HEK293 (cell line): ENCODE data around the gene PPP1R3E.

ENCODE experiments used
- ATF2 ChIP-seq: fragments of 450-650 bp; formaldehyde crosslinking; IDR thresholded peaks from 2 replicates; pipeline ENCODE4 v1.5.1; 2016; ENCODE audit warnings: missing biosample characterization, missing genetic modification characterization, low read depth
- BCL11B ChIP-seq: fragments of 450-650 bp; formaldehyde crosslinking; IDR thresholded peaks from 2 replicates; pipeline ENCODE4 v1.5.1; 2016; ENCODE audit warnings: low read depth, missing biosample characterization, missing genetic modification characterization
- BCL6B ChIP-seq: fragments of 450-650 bp; formaldehyde crosslinking; IDR thresholded peaks from 2 replicates; pipeline ENCODE4 v1.5.1; 2017; ENCODE audit warnings: missing biosample characterization, missing genetic modification characterization
- EGR2 ChIP-seq: fragments of 450-650 bp; formaldehyde crosslinking; IDR thresholded peaks from 2 replicates; pipeline ENCODE4 v1.5.1; 2016; ENCODE audit warnings: low read depth, missing biosample characterization, missing genetic modification characterization
- FEZF1 ChIP-seq: fragments of 450-650 bp; formaldehyde crosslinking; IDR thresholded peaks from 2 replicates; pipeline ENCODE4 v1.5.1; 2016; ENCODE audit warnings: missing biosample characterization, missing genetic modification characterization
- GLIS1 ChIP-seq: fragments of 450-650 bp; formaldehyde crosslinking; IDR thresholded peaks from 2 replicates; pipeline ENCODE4 v1.5.1; 2016; ENCODE audit warnings: missing biosample characterization, missing genetic modification characterization
- HOXD13 ChIP-seq: sonication (generic); formaldehyde crosslinking; IDR thresholded peaks from 2 replicates; pipeline ENCODE4 v1.8.0; 2022; ENCODE audit warnings: missing genetic modification reagents, borderline replicate concordance
- IKZF3 ChIP-seq: fragments of 450-650 bp; IDR thresholded peaks from 2 replicates; pipeline ENCODE4 v1.5.0; 2018; ENCODE audit warnings: missing biosample characterization, mild to moderate bottlenecking, missing genetic modification characterization, moderate library complexity
- KLF17 ChIP-seq: fragments of 450-650 bp; formaldehyde crosslinking; IDR thresholded peaks from 2 replicates; pipeline ENCODE4 v1.5.1; 2016; ENCODE audit warnings: missing biosample characterization, missing genetic modification characterization
- PRDM6 ChIP-seq: fragments of 450-650 bp; formaldehyde crosslinking; IDR thresholded peaks from 2 replicates; pipeline ENCODE4 v1.5.1; 2017; ENCODE audit warnings: missing biosample characterization, missing genetic modification characterization
- SP7 ChIP-seq: fragments of 450-650 bp; formaldehyde crosslinking; IDR thresholded peaks from 2 replicates; pipeline ENCODE4 v1.5.1; 2016; ENCODE audit warnings: missing biosample characterization, missing genetic modification characterization
- TRIM28 ChIP-seq: IDR thresholded peaks from 2 replicates; pipeline ENCODE4 v1.6.1; 2011; ENCODE audit warnings: low read length, control low read depth, borderline replicate concordance
- ZBTB48 ChIP-seq: fragments of 450-650 bp; formaldehyde crosslinking; IDR thresholded peaks from 2 replicates; pipeline ENCODE4 v1.5.1; 2016; ENCODE audit warnings: missing biosample characterization, missing genetic modification characterization
- ZFP3 ChIP-seq: fragments of 450-650 bp; formaldehyde crosslinking; IDR thresholded peaks from 2 replicates; pipeline ENCODE4 v1.5.1; 2016; ENCODE audit warnings: low read depth, missing biosample characterization, missing genetic modification characterization
- ZNF114 ChIP-seq: fragments of 450-650 bp; formaldehyde crosslinking; IDR thresholded peaks from 2 replicates; pipeline ENCODE4 v1.5.0; 2017; ENCODE audit warnings: missing biosample characterization, missing genetic modification characterization
- ZNF121 ChIP-seq: fragments of 450-650 bp; formaldehyde crosslinking; IDR thresholded peaks from 2 replicates; pipeline ENCODE4 v1.5.1; 2016; ENCODE audit warnings: missing biosample characterization, missing genetic modification characterization
- ZNF16 ChIP-seq: fragments of 450-650 bp; formaldehyde crosslinking; IDR thresholded peaks from 2 replicates; pipeline ENCODE4 v1.5.1; 2016; ENCODE audit warnings: low read depth, missing biosample characterization, missing genetic modification characterization
- ZNF184 ChIP-seq: fragments of 450-650 bp; IDR thresholded peaks from 2 replicates; pipeline ENCODE4 v1.5.1; 2018; ENCODE audit warnings: missing biosample characterization, mild to moderate bottlenecking, missing genetic modification characterization
- ZNF24 ChIP-seq: fragments of 450-650 bp; formaldehyde crosslinking; IDR thresholded peaks from 2 replicates; pipeline ENCODE4 v1.5.1; 2016; ENCODE audit warnings: missing biosample characterization, missing genetic modification characterization
- ZNF350 ChIP-seq: fragments of 450-650 bp; formaldehyde crosslinking; IDR thresholded peaks from 2 replicates; pipeline ENCODE4 v1.5.0; 2017; ENCODE audit warnings: missing biosample characterization, mild to moderate bottlenecking, missing genetic modification characterization
- ZNF394 ChIP-seq: fragments of 450-650 bp; formaldehyde crosslinking; IDR thresholded peaks from 2 replicates; pipeline ENCODE4 v1.5.1; 2016; ENCODE audit warnings: missing biosample characterization, missing genetic modification characterization, mild to moderate bottlenecking, moderate library complexity, borderline replicate concordance
- ZNF501 ChIP-seq: fragments of 450-650 bp; formaldehyde crosslinking; IDR thresholded peaks from 2 replicates; pipeline ENCODE4 v1.5.1; 2016; ENCODE audit warnings: missing biosample characterization, missing genetic modification characterization
- ZNF626 ChIP-seq: fragments of 450-650 bp; sonication (Bioruptor Pico); formaldehyde crosslinking; IDR thresholded peaks from 2 replicates; pipeline ENCODE4 v1.5.1; 2018; ENCODE audit warnings: missing biosample characterization, missing genetic modification characterization, inconsistent platforms
- ZNF654 ChIP-seq: fragments of 450-650 bp; formaldehyde crosslinking; IDR thresholded peaks from 2 replicates; pipeline ENCODE4 v1.5.1; 2016; ENCODE audit warnings: low read depth, missing biosample characterization, missing genetic modification characterization
- ZNF664 ChIP-seq: fragments of 450-650 bp; formaldehyde crosslinking; IDR thresholded peaks from 2 replicates; pipeline ENCODE4 v1.5.1; 2016; ENCODE audit warnings: missing biosample characterization, missing genetic modification characterization
- ZNF670 ChIP-seq: fragments of 450-650 bp; formaldehyde crosslinking; IDR thresholded peaks from 2 replicates; pipeline ENCODE4 v1.5.1; 2016; ENCODE audit warnings: missing biosample characterization, missing genetic modification characterization, low read depth
- ZNF677 ChIP-seq: fragments of 450-650 bp; IDR thresholded peaks from 2 replicates; pipeline ENCODE4 v1.5.0; 2018; ENCODE audit warnings: missing biosample characterization, mild to moderate bottlenecking, missing genetic modification characterization, moderate library complexity
- ZNF707 ChIP-seq: fragments of 450-650 bp; formaldehyde crosslinking; IDR thresholded peaks from 2 replicates; pipeline ENCODE4 v1.5.1; 2016; ENCODE audit warnings: missing biosample characterization, missing genetic modification characterization
- ZNF785 ChIP-seq: fragments of 450-650 bp; formaldehyde crosslinking; IDR thresholded peaks from 2 replicates; pipeline ENCODE4 v1.5.1; 2016; ENCODE audit warnings: missing biosample characterization, missing genetic modification characterization
- ZXDB ChIP-seq: fragments of 450-650 bp; formaldehyde crosslinking; IDR thresholded peaks from 2 replicates; pipeline ENCODE4 v1.5.1; 2016; ENCODE audit warnings: missing biosample characterization, missing genetic modification characterization
- TF ChIP-seq, protein P1 (sequence below): fragments of 450-650 bp; formaldehyde crosslinking; IDR thresholded peaks from 2 replicates; pipeline ENCODE4 v1.5.1; 2017; ENCODE audit warnings: missing biosample characterization, missing genetic modification characterization
- TF ChIP-seq, protein P2 (sequence below): fragments of 450-650 bp; formaldehyde crosslinking; IDR thresholded peaks from 2 replicates; pipeline ENCODE4 v1.5.1; 2016; ENCODE audit warnings: missing biosample characterization, missing genetic modification characterization

PPP1R3E gene

GRCh38 chr14:23286020-23286901 is 16.4 kb downstream of the PPP1R3E start, which contains the start of gene HOMEZ (continued):
- TF ChIP-seq, protein P1, sequence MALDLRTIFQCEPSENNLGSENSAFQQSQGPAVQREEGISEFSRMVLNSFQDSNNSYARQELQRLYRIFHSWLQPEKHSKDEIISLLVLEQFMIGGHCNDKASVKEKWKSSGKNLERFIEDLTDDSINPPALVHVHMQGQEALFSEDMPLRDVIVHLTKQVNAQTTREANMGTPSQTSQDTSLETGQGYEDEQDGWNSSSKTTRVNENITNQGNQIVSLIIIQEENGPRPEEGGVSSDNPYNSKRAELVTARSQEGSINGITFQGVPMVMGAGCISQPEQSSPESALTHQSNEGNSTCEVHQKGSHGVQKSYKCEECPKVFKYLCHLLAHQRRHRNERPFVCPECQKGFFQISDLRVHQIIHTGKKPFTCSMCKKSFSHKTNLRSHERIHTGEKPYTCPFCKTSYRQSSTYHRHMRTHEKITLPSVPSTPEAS (tag by site-specific recombination) = no peak
- TF ChIP-seq ZNF785 (tag by site-specific recombination) (no peak), GLIS1 (tag by site-specific recombination) (peak; percentile 93), ZNF394 (no peak), PRDM6 (tag by site-specific recombination) (no peak), ZNF184 (tag by site-specific recombination) (no peak), ZNF16 (no peak), EGR2 (tag by site-specific recombination) (peak; percentile 95), ZFP3 (no peak), ZNF114 (tag by site-specific recombination) (no peak), HOXD13 (CRISPR knock-in tag) (no peak), ZNF654 (tag by site-specific recombination) (no peak), TRIM28 (peak; percentile 82), ZXDB (tag by site-specific recombination) (peak; percentile 75), KLF17 (tag by site-specific recombination) (peak; percentile 40; the same call in 1 of the 2 replicates), ZBTB48 (no peak), ZNF707 (tag by site-specific recombination) (no peak), ZNF670 (tag by site-specific recombination) (no peak), ZNF664 (no peak), ZNF677 (tag by site-specific recombination) (no peak), BCL11B (no peak; the same call in 1 of the 2 replicates), ZNF350 (no peak), IKZF3 (tag by site-specific recombination) (peak; percentile 93), SP7 (tag by site-specific recombination) (peak; percentile 30; the same call in 1 of the 2 replicates), BCL6B (tag by site-specific recombination) (no peak), ZNF24 (tag by site-specific recombination) (peak; percentile 38; the same call in 1 of the 2 replicates), ZNF121 (tag by site-specific recombination) (no peak), ZNF501 (tag by site-specific recombination) (no peak), FEZF1 (tag by site-specific recombination) (peak; percentile 74), ZNF626 (tag by site-specific recombination) (no peak), ATF2 (no peak)
- TF ChIP-seq, protein P2, sequence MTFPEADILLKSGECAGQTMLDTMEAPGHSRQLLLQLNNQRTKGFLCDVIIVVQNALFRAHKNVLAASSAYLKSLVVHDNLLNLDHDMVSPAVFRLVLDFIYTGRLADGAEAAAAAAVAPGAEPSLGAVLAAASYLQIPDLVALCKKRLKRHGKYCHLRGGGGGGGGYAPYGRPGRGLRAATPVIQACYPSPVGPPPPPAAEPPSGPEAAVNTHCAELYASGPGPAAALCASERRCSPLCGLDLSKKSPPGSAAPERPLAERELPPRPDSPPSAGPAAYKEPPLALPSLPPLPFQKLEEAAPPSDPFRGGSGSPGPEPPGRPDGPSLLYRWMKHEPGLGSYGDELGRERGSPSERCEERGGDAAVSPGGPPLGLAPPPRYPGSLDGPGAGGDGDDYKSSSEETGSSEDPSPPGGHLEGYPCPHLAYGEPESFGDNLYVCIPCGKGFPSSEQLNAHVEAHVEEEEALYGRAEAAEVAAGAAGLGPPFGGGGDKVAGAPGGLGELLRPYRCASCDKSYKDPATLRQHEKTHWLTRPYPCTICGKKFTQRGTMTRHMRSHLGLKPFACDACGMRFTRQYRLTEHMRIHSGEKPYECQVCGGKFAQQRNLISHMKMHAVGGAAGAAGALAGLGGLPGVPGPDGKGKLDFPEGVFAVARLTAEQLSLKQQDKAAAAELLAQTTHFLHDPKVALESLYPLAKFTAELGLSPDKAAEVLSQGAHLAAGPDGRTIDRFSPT = peak; percentile 94
